ENCODE data around the gene CKS2.
"Not testable (repeated sequence)": the region's sequence is repeated elsewhere in the genome, so short reads cannot be mapped to it uniquely, and the experiment has no call there.

The CKS2 gene

DNA sequence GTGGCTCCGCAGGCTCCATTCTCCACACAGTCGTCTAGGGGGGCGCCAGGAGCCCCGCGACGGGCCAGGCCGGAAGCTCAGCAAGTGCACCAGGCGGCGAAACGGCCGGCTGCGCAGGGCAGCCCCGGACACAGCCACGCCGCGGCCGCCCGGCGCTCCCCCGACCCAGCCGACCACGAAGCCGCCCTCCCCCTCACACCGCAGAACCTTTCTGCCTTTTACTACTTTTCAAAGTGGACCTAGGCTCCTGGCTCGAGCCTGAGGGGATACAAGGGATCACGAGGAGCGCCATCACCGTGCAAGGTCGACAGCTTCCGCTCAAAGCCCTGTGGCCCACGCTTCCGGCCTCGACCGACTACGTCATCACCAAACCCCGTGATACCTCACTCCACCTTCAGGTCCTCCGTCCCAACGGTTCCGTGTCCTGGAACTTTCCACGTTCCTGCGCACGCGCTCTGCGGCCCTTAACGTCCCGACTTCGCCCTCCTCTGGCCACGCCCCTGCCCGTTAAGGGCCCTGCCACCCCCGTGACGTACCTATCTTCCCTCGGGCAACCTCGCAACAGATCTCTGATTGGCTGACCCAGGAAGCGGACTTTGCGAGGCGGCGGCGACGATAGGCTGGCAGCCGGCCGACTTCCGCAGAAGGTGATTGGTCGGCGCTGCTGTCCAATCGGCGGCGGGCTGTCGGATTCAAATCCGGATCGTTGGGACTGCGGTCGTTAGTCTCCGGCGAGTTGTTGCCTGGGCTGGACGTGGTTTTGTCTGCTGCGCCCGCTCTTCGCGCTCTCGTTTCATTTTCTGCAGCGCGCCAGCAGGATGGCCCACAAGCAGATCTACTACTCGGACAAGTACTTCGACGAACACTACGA is at the start of gene CKS2:
TSS of gene CKS2 (plus strand) at position 721 of the 871 bp plus-strand sequence. CDS start at position 819, 98 bp downstream.
- peak; percentile 99 to 100 for DNase-seq (ENCODE audit: low read depth in 2 of 2)

GRCh38 chr9:89273528-89274279 is 37.3 kb upstream of the CKS2 start:
- DNase-seq (ENCODE audit: low read depth in 2 of 2), result no peak

GRCh38 chr9:89274838-89275237 is 36.2 kb upstream of the CKS2 start:
- no peak for DNase-seq (ENCODE audit: low read depth in 2 of 2)

- not testable (repeated sequence) for DNase-seq (ENCODE audit: low read depth in 2 of 2)
Measured at GRCh38 chr9:89276040-89276439, 35.0 kb upstream of the CKS2 start.

GRCh38 chr9:89277043-89277442 is 34.0 kb upstream of the CKS2 start:
- no peak for DNase-seq (ENCODE audit: low read depth in 2 of 2)

DNA sequence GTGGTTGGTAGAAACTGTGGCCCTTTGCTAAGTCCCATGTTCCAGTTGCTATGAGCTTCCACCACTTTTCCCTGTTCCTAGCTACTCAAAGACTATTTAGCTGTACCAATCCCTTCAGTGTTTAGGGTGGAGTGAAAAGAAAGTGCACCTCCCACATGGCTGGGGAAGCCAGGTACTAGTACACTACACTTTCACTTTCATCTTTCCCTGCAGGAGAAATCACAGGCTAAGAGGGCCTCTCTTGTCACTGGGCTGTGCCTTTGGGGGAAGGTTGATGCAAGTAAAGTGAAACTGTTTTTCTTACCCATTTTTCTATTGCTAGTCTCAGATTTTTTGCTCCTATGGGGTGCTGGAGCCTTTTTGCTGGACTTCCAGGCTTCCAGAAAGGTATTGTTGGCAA is 33.5 kb upstream of the CKS2 start:
- DNase-seq (ENCODE audit: low read depth in 2 of 2), result peak in 1 of 2 donors; percentile 4

DNA sequence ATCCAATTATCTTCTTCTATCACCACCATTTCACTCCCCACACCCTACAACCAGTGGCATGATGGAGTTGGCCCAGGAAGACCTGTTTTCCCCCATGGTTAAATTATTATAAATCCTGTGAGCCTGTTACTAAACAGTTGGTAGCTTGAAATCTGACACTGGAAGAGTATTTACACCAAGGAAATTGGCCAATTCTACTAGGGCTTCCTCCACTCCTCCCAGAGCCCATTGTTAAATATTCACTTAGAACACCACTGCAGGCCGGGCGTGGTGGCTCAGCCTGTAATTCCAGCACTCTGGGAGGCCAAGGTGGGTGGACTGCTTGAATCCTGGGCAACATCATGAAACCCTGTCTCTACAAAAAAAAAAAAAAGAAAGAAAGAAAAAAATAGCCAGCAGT is 32.4 kb upstream of the CKS2 start:
- DNase-seq (ENCODE audit: low read depth in 2 of 2), result no peak

DNA sequence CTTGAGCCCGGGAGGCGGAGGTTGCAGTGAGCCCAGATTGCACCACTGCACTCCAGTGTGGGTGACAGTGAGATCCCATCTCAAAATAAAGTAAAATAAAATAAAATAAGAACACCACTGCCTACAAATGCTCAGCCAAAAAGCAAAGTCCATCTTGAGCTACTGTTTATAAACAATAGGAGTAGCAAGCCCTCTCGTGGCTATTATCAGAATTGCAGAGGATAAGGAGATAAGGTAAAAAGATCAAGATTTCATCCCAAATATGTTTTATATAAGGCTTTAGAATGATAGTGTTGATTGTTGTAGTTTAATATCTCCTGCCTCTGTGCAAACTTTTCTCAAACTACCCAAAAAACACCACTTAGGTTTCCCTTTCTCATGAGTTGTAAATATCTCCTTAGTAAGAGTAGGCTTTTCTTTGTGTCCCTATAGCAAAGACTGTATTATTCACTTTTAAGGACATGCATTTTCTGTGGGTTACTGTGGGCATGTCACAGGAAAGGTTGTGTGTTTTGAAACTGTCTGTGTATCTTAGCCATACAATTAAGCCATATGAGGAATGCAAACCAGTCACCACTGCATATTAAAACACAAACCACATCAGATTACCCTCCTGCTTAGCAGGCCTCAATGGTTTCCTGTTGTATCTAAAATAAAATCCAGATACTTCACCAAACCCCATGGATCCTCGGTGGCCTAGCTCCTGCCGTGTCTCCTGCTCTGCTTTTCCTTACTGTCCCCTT is 31.8 kb upstream of the CKS2 start:
- no peak for DNase-seq (ENCODE audit: low read depth in 2 of 2)

DNA sequence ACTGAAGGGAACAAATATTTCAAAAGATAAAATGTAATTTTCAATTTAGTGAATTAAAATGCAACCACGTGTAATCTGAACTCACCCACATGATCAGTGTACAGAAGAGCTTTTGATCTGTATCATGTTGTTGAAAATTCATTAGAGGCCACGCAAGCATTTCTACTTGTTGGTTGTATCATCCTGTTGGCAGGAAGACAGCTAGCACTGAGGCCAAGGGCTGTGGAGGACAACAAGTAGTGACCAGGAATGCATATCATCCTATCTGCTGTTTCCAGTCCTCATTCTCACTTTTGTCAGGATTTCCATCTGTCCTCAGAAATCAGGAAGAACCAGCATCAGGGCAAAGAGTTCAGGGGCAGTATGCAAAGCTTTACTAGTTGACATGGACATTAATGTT is 29.9 kb upstream of the CKS2 start:
- no peak for DNase-seq (ENCODE audit: low read depth in 2 of 2)

GRCh38 chr9:89282248-89282968 is 28.6 kb upstream of the CKS2 start:
- DNase-seq (ENCODE audit: low read depth in 2 of 2), result not testable (repeated sequence)

GRCh38 chr9:89284076-89284475 is 26.9 kb upstream of the CKS2 start:
- no peak for DNase-seq (ENCODE audit: low read depth in 2 of 2)

GRCh38 chr9:89291741-89292140 is 19.3 kb upstream of the CKS2 start:
- DNase-seq (ENCODE audit: low read depth in 2 of 2), result no peak

DNA sequence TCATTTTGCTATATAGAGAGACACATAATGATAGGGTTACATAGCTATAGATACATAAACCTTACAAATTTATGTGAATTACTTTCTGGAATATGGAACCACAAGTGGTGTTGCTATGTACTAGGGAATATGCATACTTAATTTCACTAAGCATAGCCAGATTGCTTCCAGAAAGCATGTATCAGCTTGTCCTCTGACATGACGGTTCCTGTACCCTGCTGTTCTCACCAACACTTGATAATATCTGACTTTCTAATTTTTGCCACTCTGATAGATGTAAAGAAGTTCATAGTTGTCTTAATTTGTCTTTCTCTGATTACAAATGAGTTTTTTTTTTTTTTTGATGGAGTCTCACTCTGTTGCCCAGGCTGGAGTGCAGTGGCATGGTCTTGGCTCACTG is 18.0 kb upstream of the CKS2 start:
- no peak for DNase-seq (ENCODE audit: low read depth in 2 of 2)

DNA sequence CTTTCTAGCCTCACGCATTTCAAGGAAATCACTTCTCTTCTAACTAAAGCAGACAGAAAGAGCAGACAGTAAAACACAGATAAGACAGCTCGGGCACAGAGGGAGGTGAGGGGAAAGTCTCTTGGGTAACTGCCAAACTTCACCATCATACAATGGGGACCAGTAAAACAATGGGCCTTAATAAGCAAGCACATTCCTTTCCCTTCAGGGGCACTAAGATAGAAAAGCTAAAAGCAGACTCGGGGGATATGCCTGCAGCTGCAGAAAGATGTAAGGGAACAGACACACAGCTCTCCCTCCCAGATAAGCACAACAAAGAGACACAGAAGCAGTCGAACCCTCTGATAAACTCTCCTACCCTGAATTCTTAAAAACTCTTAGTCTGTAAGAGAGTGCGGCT is 15.6 kb upstream of the CKS2 start:
- no peak for DNase-seq (ENCODE audit: low read depth in 2 of 2)

GRCh38 chr9:89301996-89302395 is 9.0 kb upstream of the CKS2 start:
- DNase-seq (ENCODE audit: low read depth in 2 of 2), result not testable (repeated sequence)

- DNase-seq (ENCODE audit: low read depth in 2 of 2), result no peak
Measured at GRCh38 chr9:89304020-89304833, 6.8 kb upstream of the CKS2 start.

DNA sequence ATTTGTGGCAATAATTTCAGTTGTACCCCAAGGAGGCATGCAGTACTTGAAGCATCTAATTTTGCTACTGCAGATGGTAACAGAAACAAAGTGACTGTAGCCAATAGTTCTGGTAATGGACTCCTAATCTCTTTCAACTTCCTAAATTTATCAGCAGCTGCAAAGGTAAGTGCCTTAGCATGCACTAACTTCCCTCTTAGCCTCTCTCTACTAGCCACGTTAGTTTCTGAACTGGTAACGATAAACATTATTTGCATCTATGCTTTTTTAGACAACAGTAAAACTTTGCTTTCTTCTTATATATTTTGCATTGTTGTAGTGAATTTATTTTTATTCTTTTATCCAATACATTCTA is 6.2 kb upstream of the CKS2 start:
- DNase-seq (ENCODE audit: low read depth in 2 of 2), result no peak

- no peak for DNase-seq (ENCODE audit: low read depth in 2 of 2)
Measured at GRCh38 chr9:89305868-89306267, 5.1 kb upstream of the CKS2 start.

DNA sequence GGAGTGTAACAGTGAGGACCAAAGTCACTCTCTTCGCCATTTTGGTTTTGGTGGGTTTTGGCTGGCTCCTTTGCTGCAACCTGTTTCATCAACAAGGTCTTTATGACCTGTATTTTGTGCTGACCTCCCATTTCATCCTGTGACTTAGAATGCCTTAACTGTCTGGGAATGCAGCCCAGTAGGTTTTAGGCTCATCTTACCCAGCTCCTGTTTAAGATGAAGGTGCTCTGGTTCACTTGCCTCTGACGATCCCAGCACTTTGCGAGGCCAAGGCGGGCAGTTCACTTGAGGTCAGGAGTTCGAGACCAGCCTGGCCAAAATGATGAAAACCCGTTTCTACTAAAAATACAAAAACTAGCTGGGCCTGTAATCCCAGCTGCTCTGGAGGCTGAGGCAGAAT is 1.8 kb upstream of the CKS2 start:
- no peak for DNase-seq (ENCODE audit: low read depth in 2 of 2)

GRCh38 chr9:89309608-89310474 is 1.2 kb upstream of the CKS2 start:
- no peak for DNase-seq (ENCODE audit: low read depth in 2 of 2)

Measured in activated CD8-positive, alpha-beta memory T cell treated with anti-CD3 and anti-CD28 coated beads for 4 hours (primary cell).